Stomach (tissue), 9 donors: Measurements from ENCODE around the gene FAM168B. TPM values are rescaled to one million over a fixed set of nuclear protein-coding genes. Genes with fewer than 3 reads are reported as not detected.
A peak's percentile ranks its signal among the peaks of the same experiment; 100 is the strongest.

Experiments
- DNase-seq, 2 donors: peaks; one replicate each; pipeline versions ENCODE4 v3.0.0 to v3.0.0-alpha.2; 2013 to 2019
- H3K27ac ChIP-seq, 5 donors: fragments of 200-600 bp in 4 of 5; sonication (generic) in 4 of 5; one replicate each; pipeline ENCODE4 v1.5.1; 2013 to 2019; ENCODE audit warnings: mild to moderate bottlenecking in 1 of 5, moderate library complexity in 1 of 5
- H3K27me3 ChIP-seq, 3 donors: fragments of 200-600 bp; sonication (generic); one replicate each; pipeline ENCODE4 v1.5.1; 2017 to 2019; ENCODE audit warnings: mixed run types in 1 of 3
- H3K36me3 ChIP-seq, 4 donors: fragments of 200-600 bp; sonication (generic); 1 replicate in 3 of 4; 2 replicates in 1 of 4; pipeline ENCODE4 v1.5.1; 2016 to 2019
- H3K4me1 ChIP-seq, 4 donors: fragments of 200-600 bp; sonication (generic); one replicate each; pipeline ENCODE4 v1.5.1; 2016 to 2019
- H3K4me3 ChIP-seq, 4 donors: fragments of 200-600 bp; sonication (generic) in 3 of 4; one replicate each; pipeline ENCODE4 v1.5.1; 2016 to 2019; ENCODE audit warnings: mild to moderate bottlenecking in 1 of 4
- H3K9me3 ChIP-seq, 4 donors: fragments of 200-600 bp; sonication (generic); one replicate each; pipeline ENCODE4 v1.5.1; 2016 to 2019
- EP300 ChIP-seq: sonication (generic); formaldehyde crosslinking; IDR thresholded peaks from one replicate; pipeline ENCODE4 v1.6.1; 2017; ENCODE audit warnings: antibody characterized with exemption
- POLR2A ChIP-seq, 4 donors: fragments of 450-650 bp; IDR thresholded peaks; one replicate each; pipeline ENCODE4 v1.6.1; 2016; ENCODE audit warnings: antibody characterized with exemption in 4 of 4, control low read depth in 2 of 4, mild to moderate bottlenecking in 1 of 4, moderate library complexity in 1 of 4
- POLR2AphosphoS5 ChIP-seq, 3 donors: sonication (generic); formaldehyde crosslinking; IDR thresholded peaks; one replicate each; pipeline ENCODE4 v1.6.1; 2016; ENCODE audit warnings: antibody characterized with exemption in 3 of 3
- WGBS, 5 donors: extraction: QIAGEN DNeasy Blood & Tissue Kit in 3 of 5; methylation state at CpG; one replicate each; pipeline versions ENCODE4 v1.1.5 to v1.1.7; 2013 to 2018; 5-methylcytosine and 5-hydroxymethylcytosine counted together
- intact Hi-C: fragments of 100-400 bp; cut with DNase I; formaldehyde crosslinking; loops from one replicate; pipeline ENCODE4 v1.15.1; 2023; ENCODE audit warnings: low total_unique reads
- polyA plus RNA-seq, 3 donors: library from polyadenylated mRNA; stranded (reverse); fragments of 200-250 nt; gene quantifications; one replicate each; pipeline ENCODE4 v1.2.3, GENCODE V29; 2013
- total RNA-seq, 5 donors: library from RNA; depleted of rRNA; stranded (reverse); fragments of >200 nt; gene quantifications; one replicate each; pipeline versions ENCODE4 v1.1.0 to v1.2.3, GENCODE V29; 2014 to 2016
- TF ChIP-seq, protein P1 (sequence below), 7 experiments: fragments of 450-650 bp in 4 of 7; fragments of 200-600 bp in 3 of 7; sonication (generic) in 3 of 7; IDR thresholded peaks; one replicate each; pipeline ENCODE4 v1.5.1; 2016 to 2019; ENCODE audit warnings: antibody characterized with exemption in 7 of 7, control low read depth in 2 of 7, mild to moderate bottlenecking in 1 of 7
- donor health status: healthy with polysubstance abuse.
- donor health status: Bipolar disorder and iron deficiency.
- donor health status: healthy.

The FAM168B gene
- total and polyA plus RNA-seq, 8 donors: 8.2 to 103 (median 42.7) TPM

DNA sequence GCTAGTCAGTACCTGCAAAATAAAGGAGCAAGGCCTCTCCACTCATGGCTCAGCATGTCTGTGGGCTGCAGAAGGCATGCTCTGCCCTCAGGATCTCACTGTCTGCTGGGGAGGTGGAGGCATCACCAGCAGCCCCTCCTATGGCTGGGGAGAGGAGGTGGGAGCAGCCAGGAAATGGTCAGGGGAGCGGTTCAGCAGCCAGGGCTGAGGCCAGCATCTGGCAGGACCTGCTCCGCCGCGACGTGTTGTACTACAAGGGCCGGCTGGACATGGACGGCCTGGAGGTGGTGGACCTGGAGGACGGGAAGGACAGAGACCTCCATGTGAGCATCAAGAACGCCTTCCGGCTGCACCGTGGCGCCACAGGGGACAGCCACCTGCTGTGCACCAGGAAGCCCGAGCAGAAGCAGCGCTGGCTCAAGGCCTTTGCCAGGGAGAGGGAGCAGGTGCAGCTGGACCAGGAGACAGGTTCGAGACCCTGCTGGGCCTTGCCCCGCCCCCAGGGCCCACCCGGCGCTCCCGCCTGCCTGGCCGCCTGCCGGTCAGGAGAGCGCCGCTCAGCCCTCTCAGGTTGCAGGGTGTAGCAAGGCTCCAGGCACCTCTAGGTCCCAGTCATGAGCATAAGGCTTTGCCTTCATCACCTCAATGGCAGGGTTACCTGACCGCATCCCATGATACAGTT, 49.0 kb downstream of the FAM168B start:
- Histone ChIP-seq H3K4me3 (no peak overlapping the region), H3K27me3 (peaks cover 0 to 23% (median 0%) of the 10 kb centered on the region in 3 donors), H3K36me3 (peaks cover 20 to 50% (median 37%) of the 10 kb centered on the region in 4 donors), H3K27ac (no peak overlapping the region), H3K4me1 (peaks cover 7 to 18% (median 13%) of the 10 kb centered on the region in 4 donors), H3K9me3 (no peaks in the 10 kb centered on the region)
- peak in 1 of 2 donors; percentile 18 for DNase-seq
- no peak for TF ChIP-seq POLR2A (IDR thresholded peaks at IDR 0.05)
- TF ChIP-seq, protein P1, sequence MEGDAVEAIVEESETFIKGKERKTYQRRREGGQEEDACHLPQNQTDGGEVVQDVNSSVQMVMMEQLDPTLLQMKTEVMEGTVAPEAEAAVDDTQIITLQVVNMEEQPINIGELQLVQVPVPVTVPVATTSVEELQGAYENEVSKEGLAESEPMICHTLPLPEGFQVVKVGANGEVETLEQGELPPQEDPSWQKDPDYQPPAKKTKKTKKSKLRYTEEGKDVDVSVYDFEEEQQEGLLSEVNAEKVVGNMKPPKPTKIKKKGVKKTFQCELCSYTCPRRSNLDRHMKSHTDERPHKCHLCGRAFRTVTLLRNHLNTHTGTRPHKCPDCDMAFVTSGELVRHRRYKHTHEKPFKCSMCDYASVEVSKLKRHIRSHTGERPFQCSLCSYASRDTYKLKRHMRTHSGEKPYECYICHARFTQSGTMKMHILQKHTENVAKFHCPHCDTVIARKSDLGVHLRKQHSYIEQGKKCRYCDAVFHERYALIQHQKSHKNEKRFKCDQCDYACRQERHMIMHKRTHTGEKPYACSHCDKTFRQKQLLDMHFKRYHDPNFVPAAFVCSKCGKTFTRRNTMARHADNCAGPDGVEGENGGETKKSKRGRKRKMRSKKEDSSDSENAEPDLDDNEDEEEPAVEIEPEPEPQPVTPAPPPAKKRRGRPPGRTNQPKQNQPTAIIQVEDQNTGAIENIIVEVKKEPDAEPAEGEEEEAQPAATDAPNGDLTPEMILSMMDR (IDR thresholded peaks at IDR 0.05): no peak
- no peak for TF ChIP-seq POLR2AphosphoS5 (IDR thresholded peaks at IDR 0.05)
- no peak for TF ChIP-seq EP300
- 73 to 89% (median 85%) methylated on average over 11 to 24 of the region's 24 CpGs for WGBS, 5 donors
- intact Hi-C loops: no loop called here

DNA sequence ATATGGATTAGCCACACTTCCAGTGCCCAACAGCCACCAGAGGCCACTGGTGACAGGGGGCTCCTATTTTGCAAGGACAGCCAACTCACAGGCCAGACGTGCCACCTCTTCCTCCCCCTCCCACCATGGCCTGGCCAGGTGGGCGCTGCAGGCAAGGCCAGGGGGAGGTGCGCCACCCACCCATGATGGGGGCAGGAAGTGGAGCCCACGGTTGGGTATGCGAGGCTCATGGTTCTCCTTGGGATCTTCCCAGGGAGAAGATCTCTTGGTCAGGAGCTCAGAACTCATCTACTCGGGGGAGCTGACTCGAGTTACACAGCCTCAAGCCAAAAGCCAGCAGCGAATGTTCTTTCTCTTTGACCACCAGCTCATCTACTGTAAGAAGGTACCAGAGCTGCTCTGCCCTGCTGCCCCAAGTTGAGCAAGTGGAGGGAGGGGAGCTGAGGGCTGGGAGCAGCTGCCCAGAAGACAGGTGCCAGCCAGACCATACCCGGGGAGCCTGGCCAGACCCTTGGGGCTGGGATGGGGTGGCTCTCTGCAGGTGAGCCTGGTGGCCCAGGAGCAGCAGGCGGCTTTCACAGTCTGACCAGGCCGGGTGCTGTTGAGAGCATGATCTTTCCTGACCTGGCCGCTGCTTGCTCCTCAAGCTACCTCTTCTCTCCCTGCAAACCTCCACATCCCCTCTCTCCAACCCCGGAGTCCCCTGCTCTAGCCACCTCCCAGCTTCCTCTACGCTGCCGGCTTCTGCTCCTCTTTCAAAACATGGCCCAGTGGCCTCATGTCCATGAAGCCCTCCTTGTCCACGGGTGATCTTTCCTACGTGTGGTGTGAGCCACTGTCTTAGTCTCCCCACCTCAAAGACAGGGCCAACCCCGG, 49.8 kb downstream of the FAM168B start:
- Histone ChIP-seq H3K4me1 (peaks cover 7 to 18% (median 13%) of the 10 kb centered on the region in 4 donors), H3K27ac (no peak overlapping the region), H3K4me3 (no peak overlapping the region), H3K9me3 (no peaks in the 10 kb centered on the region), H3K27me3 (peaks cover 0 to 31% (median 0%) of the 10 kb centered on the region in 3 donors), H3K36me3 (peaks cover 13 to 42% (median 29%) of the 10 kb centered on the region in 4 donors)
- TF ChIP-seq, protein P1 (IDR thresholded peaks at IDR 0.05): no peak
- no peak for TF ChIP-seq EP300
- TF ChIP-seq POLR2A (IDR thresholded peaks at IDR 0.05): no peak
- WGBS, 5 donors: 84 to 90% (median 88%) methylated on average over 15 to 18 of the region's 18 CpGs
- intact Hi-C loops: no loop called here
- DNase-seq: no peak

DNA sequence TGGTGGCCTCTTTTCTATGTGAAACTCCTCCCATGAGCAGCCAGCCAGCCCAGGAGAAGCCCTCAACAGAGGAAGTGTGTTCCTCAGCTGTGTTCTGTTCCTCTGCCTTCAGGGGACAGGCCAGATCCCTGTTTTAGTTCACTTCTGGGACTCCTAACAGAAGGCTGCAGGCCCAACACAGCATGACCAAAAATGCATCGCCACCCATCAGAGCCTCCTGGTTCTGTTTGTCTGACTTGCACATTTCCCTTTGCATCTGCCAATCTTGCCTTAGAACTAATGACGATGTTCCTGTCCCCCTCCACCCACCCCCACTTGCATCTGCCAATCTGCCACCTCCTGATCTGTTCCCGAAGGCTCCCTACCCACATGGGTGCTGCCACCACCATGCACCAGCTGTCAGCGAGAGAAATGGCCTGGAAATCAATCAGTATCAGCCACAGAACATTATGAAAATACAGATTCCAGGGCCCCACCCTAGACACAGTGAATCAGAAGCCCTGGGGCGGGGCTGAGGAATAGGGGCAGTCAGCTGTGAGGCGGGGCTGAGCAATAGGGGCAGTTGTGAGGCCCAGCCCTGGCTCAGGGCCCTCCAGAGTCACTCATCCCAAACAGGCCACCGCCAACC, 51.0 kb downstream of the FAM168B start:
- WGBS, 5 donors: 78 to 96% (median 89%) methylated on average over 7 of the region's 7 CpGs
- TF ChIP-seq EP300: no peak
- TF ChIP-seq POLR2AphosphoS5 (IDR thresholded peaks at IDR 0.05): no peak
- no peak for TF ChIP-seq POLR2A (IDR thresholded peaks at IDR 0.05)
- TF ChIP-seq, protein P1 (IDR thresholded peaks at IDR 0.05): no peak

More for the DNA sequence above, 51.0 kb downstream of the FAM168B start:
- H3K4me3 ChIP-seq: no peak overlapping the region
- intact Hi-C loops: no loop called here
- peak in 1 of 2 donors; percentile 2 for DNase-seq
- no peak overlapping the region for H3K27ac ChIP-seq
- H3K9me3 ChIP-seq: no peaks in the 10 kb centered on the region
- peaks cover 10 to 30% (median 18%) of the 10 kb centered on the region in 4 donors for H3K36me3 ChIP-seq
- H3K4me1 ChIP-seq: peaks cover 7 to 18% (median 13%) of the 10 kb centered on the region in 4 donors
- H3K27me3 ChIP-seq: peaks cover 0 to 39% (median 0%) of the 10 kb centered on the region in 3 donors
